ENCODE data around the gene LIN7C.

DNA sequence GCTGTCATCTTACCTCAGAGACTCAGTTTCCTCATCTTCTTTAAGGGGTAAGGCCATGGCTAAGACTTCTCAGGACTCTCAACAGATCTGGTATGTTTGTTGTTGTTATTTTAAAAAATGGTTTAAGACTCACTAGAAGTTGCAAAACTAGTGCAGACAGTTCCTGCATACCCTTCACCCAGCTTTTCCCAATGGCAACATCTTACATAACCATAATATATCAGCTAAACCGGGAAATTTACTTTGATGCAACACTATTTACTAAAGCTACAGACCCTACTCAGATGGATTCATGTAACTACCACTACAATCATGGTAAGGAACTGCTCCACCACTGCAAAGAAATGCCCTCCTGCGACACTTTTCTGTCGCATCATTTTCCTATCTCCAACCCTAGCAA lies 54.4 kb downstream of the LIN7C start:
- TF ChIP-seq MEF2D (tag; conservative IDR thresholded peaks at IDR 0.05; ENCODE audit: low read depth) (no peak), NFE2 (IDR thresholded peaks at IDR 0.05; ENCODE audit: low read depth) (no peak), ZKSCAN1 (IDR thresholded peaks at IDR 0.05; ENCODE audit: low read depth, low read length) (no peak), ZNF444 (CRISPR knock-in tag; IDR thresholded peaks at IDR 0.05) (no peak), EZH2 (IDR thresholded peaks at IDR 0.05; ENCODE audit: borderline replicate concordance, low read depth, low read length) (no peak), CTCF (IDR thresholded peaks at IDR 0.05 in 2 of 3, conservative IDR thresholded peaks at IDR 0.05 in 1 of 3; ENCODE audit: insufficient read depth in 2 of 3, low read depth in 1 of 3, low read length in 3 of 3) (no peak), BMI1 (IDR thresholded peaks at IDR 0.05; ENCODE audit: low read length) (no peak), BACH1 (tag; IDR thresholded peaks at IDR 0.05) (no peak), ZZZ3 (IDR thresholded peaks at IDR 0.05) (no peak), ZNF133 (CRISPR knock-in tag; IDR thresholded peaks at IDR 0.05) (no peak)
